ENCODE results near the gene VILL. TPM values are rescaled to one million over a fixed set of nuclear protein-coding genes. Genes with fewer than 3 reads are reported as not detected.
A peak's percentile ranks its signal among the peaks of the same experiment; 100 is the strongest.

The VILL gene
- total RNA-seq, 1 experiment from 2014 or later, result 0.06 TPM

- no peaks in the 10 kb centered on the region for H3K4me1 ChIP-seq
- no peaks in the 10 kb centered on the region for H3K9me3 ChIP-seq (replicated peaks)
- DNase-seq, result no peak
- H3K36me3 ChIP-seq, result no peaks in the 10 kb centered on the region
- H3K27ac ChIP-seq, result no peak overlapping the region
- no peak overlapping the region for H3K4me3 ChIP-seq
- no peaks in the 10 kb centered on the region for H3K27me3 ChIP-seq
Measured at GRCh38 chr3:37955918-37956707, 34.5 kb upstream of the VILL start.

GRCh38 chr3:37956723-37957538, 33.7 kb upstream of the VILL start:
- H3K27me3 ChIP-seq, result no peaks in the 10 kb centered on the region
- no peaks in the 10 kb centered on the region for H3K9me3 ChIP-seq (replicated peaks)
- no peak for DNase-seq
- H3K4me3 ChIP-seq, result no peak overlapping the region
- no peaks in the 10 kb centered on the region for H3K36me3 ChIP-seq
- no peak overlapping the region for H3K27ac ChIP-seq
- peaks cover 4% of the 10 kb centered on the region; the same call in 1 of the 2 replicates for H3K4me1 ChIP-seq

GRCh38 chr3:37957539-37957936, 33.0 kb upstream of the VILL start:
- H3K4me1 ChIP-seq, result peaks cover 10% of the 10 kb centered on the region
- H3K27ac ChIP-seq, result no peak overlapping the region
- H3K4me3 ChIP-seq, result no peak overlapping the region
- no peaks in the 10 kb centered on the region for H3K9me3 ChIP-seq (replicated peaks)
- no peaks in the 10 kb centered on the region for H3K27me3 ChIP-seq
- no peaks in the 10 kb centered on the region for H3K36me3 ChIP-seq
- DNase-seq, result no peak

- Histone ChIP-seq H3K36me3 (no peaks in the 10 kb centered on the region), H3K4me1 (peaks cover 19% of the 10 kb centered on the region), H3K4me3 (no peak overlapping the region), H3K27ac (peak overlapping the region; percentile 36), H3K9me3 (replicated peaks) (no peaks in the 10 kb centered on the region), H3K27me3 (no peaks in the 10 kb centered on the region)
- no peak for DNase-seq
Measured at GRCh38 chr3:37961622-37962431, 28.8 kb upstream of the VILL start.

GRCh38 chr3:37963016-37963415, 27.6 kb upstream of the VILL start:
- no peaks in the 10 kb centered on the region for H3K27me3 ChIP-seq
- DNase-seq, result peak in 1 of 2 experiments; percentile 25
- peaks cover 19% of the 10 kb centered on the region for H3K4me1 ChIP-seq
- H3K9me3 ChIP-seq (replicated peaks), result no peaks in the 10 kb centered on the region
- H3K36me3 ChIP-seq, result no peaks in the 10 kb centered on the region
- no peak overlapping the region for H3K4me3 ChIP-seq
- H3K27ac ChIP-seq, result peak overlapping the region; percentile 36

GRCh38 chr3:37963635-37964034, 27.0 kb upstream of the VILL start:
- Histone ChIP-seq H3K27ac (no peak overlapping the region; the same call in 1 of the 2 replicates), H3K9me3 (replicated peaks) (no peaks in the 10 kb centered on the region), H3K27me3 (no peaks in the 10 kb centered on the region), H3K4me1 (peaks cover 20% of the 10 kb centered on the region), H3K36me3 (no peaks in the 10 kb centered on the region), H3K4me3 (no peak overlapping the region)
- DNase-seq, result no peak

GRCh38 chr3:37964146-37964545, 26.4 kb upstream of the VILL start:
- DNase-seq, result no peak
- no peak overlapping the region for H3K27ac ChIP-seq
- peaks cover 25% of the 10 kb centered on the region for H3K4me1 ChIP-seq
- no peaks in the 10 kb centered on the region for H3K9me3 ChIP-seq (replicated peaks)
- H3K36me3 ChIP-seq, result no peaks in the 10 kb centered on the region
- H3K4me3 ChIP-seq, result no peak overlapping the region
- H3K27me3 ChIP-seq, result no peaks in the 10 kb centered on the region

GRCh38 chr3:37964716-37965115, 25.9 kb upstream of the VILL start:
- no peak for DNase-seq
- Histone ChIP-seq H3K27ac (no peak overlapping the region), H3K36me3 (no peaks in the 10 kb centered on the region), H3K4me3 (no peak overlapping the region), H3K4me1 (peaks cover 31% of the 10 kb centered on the region), H3K9me3 (replicated peaks) (no peaks in the 10 kb centered on the region), H3K27me3 (no peaks in the 10 kb centered on the region)

DNA sequence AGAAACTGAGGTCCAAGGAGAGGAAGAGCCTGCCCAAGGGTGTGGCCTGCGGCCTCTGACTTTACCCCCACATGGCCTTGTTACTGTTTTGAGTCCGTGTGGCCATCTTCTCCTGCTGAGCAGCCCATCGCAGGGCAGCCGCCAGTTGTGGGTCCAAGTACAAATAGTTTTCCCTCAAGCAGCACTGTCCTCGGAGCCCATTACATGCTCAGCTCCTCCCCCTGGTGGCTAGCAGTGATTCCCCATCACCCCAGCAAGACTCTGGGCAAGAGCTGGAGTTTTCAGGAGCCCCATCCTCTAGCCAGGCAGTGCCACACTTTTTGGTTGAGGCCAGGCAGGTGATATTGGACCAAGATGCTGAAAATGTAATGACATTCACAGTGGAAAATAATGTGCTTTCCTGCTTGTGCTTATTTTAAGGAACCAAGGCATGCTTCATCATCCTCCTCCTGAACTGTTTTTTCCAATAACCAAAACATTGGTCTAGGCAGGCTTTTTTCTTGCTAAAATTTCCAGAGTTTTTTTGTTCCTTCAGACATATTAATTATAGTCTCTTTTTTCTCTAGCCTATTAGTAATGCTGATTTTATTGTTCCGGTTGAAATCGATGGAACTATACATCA, 23.2 kb upstream of the VILL start:
- Histone ChIP-seq H3K36me3 (no peaks in the 10 kb centered on the region), H3K27ac (no peak overlapping the region), H3K9me3 (replicated peaks) (no peaks in the 10 kb centered on the region), H3K27me3 (no peaks in the 10 kb centered on the region), H3K4me1 (peaks cover 28% of the 10 kb centered on the region), H3K4me3 (no peak overlapping the region)
- peak; percentile 42 to 65 for DNase-seq

DNA sequence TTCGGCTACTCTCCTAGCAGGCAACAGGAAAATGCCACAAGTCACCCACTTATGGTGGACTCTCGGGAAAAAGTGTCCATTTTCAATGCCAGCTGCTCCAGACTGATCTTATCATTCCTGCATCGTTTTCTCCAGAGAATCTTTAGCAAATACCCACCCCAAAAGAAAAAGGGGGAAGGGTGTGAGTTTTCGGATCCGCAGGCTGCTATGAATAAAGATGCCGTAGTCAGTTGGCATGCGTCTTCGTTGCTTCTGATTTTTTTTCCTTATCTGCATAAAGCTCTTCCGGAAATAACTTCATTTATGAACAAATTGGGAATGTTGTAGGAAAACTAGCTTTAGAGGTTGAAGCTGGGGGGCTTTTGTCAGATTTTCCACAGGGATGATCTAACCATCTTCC, 22.4 kb upstream of the VILL start:
- Histone ChIP-seq H3K4me3 (no peak overlapping the region), H3K9me3 (replicated peaks) (no peaks in the 10 kb centered on the region), H3K27ac (no peak overlapping the region; the same call in 1 of the 2 replicates), H3K4me1 (peaks cover 20% of the 10 kb centered on the region), H3K27me3 (no peaks in the 10 kb centered on the region), H3K36me3 (no peaks in the 10 kb centered on the region)
- DNase-seq, result no peak

GRCh38 chr3:37968813-37969595, 21.6 kb upstream of the VILL start:
- no peaks in the 10 kb centered on the region for H3K27me3 ChIP-seq
- peak overlapping the region; percentile 75 for H3K27ac ChIP-seq
- DNase-seq, result peak in 1 of 2 experiments; percentile 13
- no peaks in the 10 kb centered on the region for H3K9me3 ChIP-seq (replicated peaks)
- peaks cover 17% of the 10 kb centered on the region for H3K4me1 ChIP-seq
- peak overlapping the region; percentile 19; the same call in 1 of the 2 replicates for H3K4me3 ChIP-seq
- H3K36me3 ChIP-seq, result no peaks in the 10 kb centered on the region

GRCh38 chr3:37969596-37970100, 20.9 kb upstream of the VILL start:
- no peaks in the 10 kb centered on the region for H3K36me3 ChIP-seq
- H3K4me3 ChIP-seq, result peak overlapping the region; percentile 19; the same call in 1 of the 2 replicates
- no peaks in the 10 kb centered on the region for H3K9me3 ChIP-seq (replicated peaks)
- H3K27me3 ChIP-seq, result no peaks in the 10 kb centered on the region
- H3K27ac ChIP-seq, result peak overlapping the region; percentile 75
- peak; percentile 78 to 79 for DNase-seq
- H3K4me1 ChIP-seq, result peaks cover 17% of the 10 kb centered on the region

DNA sequence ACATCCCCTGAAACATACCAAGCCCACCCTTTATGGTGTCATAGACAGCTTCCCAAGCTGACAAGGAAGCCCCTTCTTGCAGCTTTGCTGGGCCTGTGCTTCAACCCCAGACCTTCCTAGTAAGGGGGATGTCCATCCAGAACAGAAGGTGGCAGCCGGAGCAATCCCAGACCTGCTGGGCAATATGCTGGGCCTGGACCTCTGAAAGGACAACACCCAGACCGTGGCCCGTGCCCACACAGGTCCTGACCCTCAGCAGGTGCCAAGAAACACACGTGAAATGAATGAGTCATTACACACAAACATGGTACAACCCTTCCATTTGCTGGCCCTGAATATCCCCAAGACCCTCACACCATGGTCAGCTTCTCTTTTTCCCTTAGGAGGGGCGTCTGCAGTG, 19.8 kb upstream of the VILL start:
- H3K4me3 ChIP-seq, result no peak overlapping the region
- DNase-seq, result no peak
- H3K27me3 ChIP-seq, result no peaks in the 10 kb centered on the region
- H3K36me3 ChIP-seq, result no peaks in the 10 kb centered on the region
- peaks cover 17% of the 10 kb centered on the region for H3K4me1 ChIP-seq
- no peak overlapping the region; the same call in 1 of the 2 replicates for H3K27ac ChIP-seq
- H3K9me3 ChIP-seq (replicated peaks), result no peaks in the 10 kb centered on the region
